ENCODE measurements around the gene OR10A6. TPM values are rescaled to one million over a fixed set of nuclear protein-coding genes. Genes with fewer than 3 reads are reported as not detected.

OR10A6 gene
- total and polyA plus RNA-seq, 2 of the 4 experiments (the other 2 are of a cell fraction), result 0.19 TPM; not detected in 1

DNA sequence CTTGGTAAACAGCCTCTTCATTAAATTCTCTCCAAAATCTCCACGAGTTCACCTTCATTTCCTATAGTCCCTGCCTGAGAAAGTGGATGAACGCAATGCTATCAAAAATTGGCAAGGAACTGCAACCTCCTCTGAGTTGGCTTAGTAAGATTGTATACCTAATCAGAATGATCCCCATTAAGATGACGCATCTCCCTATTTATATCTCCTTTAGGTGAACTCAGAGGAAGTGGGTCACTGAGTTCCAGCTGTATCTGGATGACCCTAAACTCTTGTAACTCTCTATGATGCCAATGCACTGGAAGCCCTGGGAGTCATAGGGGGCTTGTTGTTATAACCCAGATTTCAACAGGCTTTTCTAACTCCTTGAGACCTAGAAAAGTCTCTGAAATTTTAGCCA lies 48.2 kb downstream of the OR10A6 start:
- no TSS peak for BruUV-seq (replicated peaks)

More for the DNA sequence above, 48.2 kb downstream of the OR10A6 start:
- no peak overlapping the region for H4K8ac ChIP-seq (ENCODE audit: low read depth in 2 of 2, low read length in 2 of 2)
- ChIA-PET POLR2A (ENCODE audit: unreplicated experiment) (no interaction called here), CTCF (interaction anchor here (1.2 kb wide), 1 partner anchor 104 kb away, joined by 3 read pairs; the partner anchor contains the start of gene EIF3F)
- H3K9me3 ChIP-seq (ENCODE audit: control insufficient read depth, insufficient read depth, low read length), result no peaks in the 10 kb centered on the region
- TF ChIP-seq CTCF (conservative IDR thresholded peaks at IDR 0.05; ENCODE audit: low read depth, low read length) (no peak), CHD1 (IDR thresholded peaks at IDR 0.05; ENCODE audit: low read depth, low read length) (no peak), RAD21 (IDR thresholded peaks at IDR 0.05; ENCODE audit: low read length) (no peak), RFX5 (IDR thresholded peaks at IDR 0.05; ENCODE audit: low read depth, low read length) (no peak), SMC3 (IDR thresholded peaks at IDR 0.05; ENCODE audit: low read depth, low read length) (no peak), FOS (IDR thresholded peaks at IDR 0.05; ENCODE audit: low read depth, low read length) (no peak), CEBPB (IDR thresholded peaks at IDR 0.05; ENCODE audit: low read depth, low read length) (no peak), RCOR1 (IDR thresholded peaks at IDR 0.05; ENCODE audit: insufficient replicate concordance, low read length) (no peak), NFE2L2 (IDR thresholded peaks at IDR 0.05; ENCODE audit: low read depth, low read length) (no peak), MXI1 (IDR thresholded peaks at IDR 0.05; ENCODE audit: borderline replicate concordance, low read depth, low read length) (no peak), USF2 (IDR thresholded peaks at IDR 0.05; ENCODE audit: low read depth, low read length) (no peak), POLR2A (IDR thresholded peaks at IDR 0.05; ENCODE audit: low read depth, low read length) (no peak), MAFK (IDR thresholded peaks at IDR 0.05; ENCODE audit: low read depth, low read length) (no peak)
- TF ChIP-seq, protein P1, sequence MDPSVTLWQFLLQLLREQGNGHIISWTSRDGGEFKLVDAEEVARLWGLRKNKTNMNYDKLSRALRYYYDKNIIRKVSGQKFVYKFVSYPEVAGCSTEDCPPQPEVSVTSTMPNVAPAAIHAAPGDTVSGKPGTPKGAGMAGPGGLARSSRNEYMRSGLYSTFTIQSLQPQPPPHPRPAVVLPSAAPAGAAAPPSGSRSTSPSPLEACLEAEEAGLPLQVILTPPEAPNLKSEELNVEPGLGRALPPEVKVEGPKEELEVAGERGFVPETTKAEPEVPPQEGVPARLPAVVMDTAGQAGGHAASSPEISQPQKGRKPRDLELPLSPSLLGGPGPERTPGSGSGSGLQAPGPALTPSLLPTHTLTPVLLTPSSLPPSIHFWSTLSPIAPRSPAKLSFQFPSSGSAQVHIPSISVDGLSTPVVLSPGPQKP (IDR thresholded peaks at IDR 0.05; ENCODE audit: borderline replicate concordance, low read depth, low read length), result no peak
- H3K4me1 ChIP-seq (ENCODE audit: control insufficient read depth, insufficient read depth, low read length), result no peaks in the 10 kb centered on the region
- no peak overlapping the region for H2AK9ac ChIP-seq (replicated peaks; ENCODE audit: low read depth, low read length, poor library complexity)
- no peak overlapping the region for H2BK5ac ChIP-seq (ENCODE audit: low read depth, low read length, poor library complexity, severe bottlenecking)
- no peaks in the 10 kb centered on the region; the same call in 1 of the 2 replicates for H3K27me3 ChIP-seq (ENCODE audit: control insufficient read depth, insufficient read depth, low read length)
- dilution Hi-C loops (cut with HindIII; ENCODE audit: low sequenced_read_pairs, unreplicated experiment) (no loop called here), in situ Hi-C loops (cut with MboI; ENCODE audit: low sequenced_read_pairs) (loop anchor here (25.0 kb wide), 1 partner anchor 321 kb away; no protein-coding TSS in a partner anchor), intact Hi-C loops (cut with micrococcal nuclease) (no loop called here)
- H3K4me2 ChIP-seq (ENCODE audit: low read depth, low read length), result no peak overlapping the region
- H3K18ac ChIP-seq (ENCODE audit: low read depth, low read length), result no peak overlapping the region
- no peak for ATAC-seq (ENCODE audit: low read depth)
- no peak overlapping the region for H3K4me3 ChIP-seq (ENCODE audit: insufficient read depth, low read depth, low read length)
- no peak overlapping the region for H2AFZ ChIP-seq (replicated peaks; ENCODE audit: low read length, poor library complexity)
- H3K36me3 ChIP-seq (ENCODE audit: control insufficient read depth, insufficient read depth, low read length), result no peaks in the 10 kb centered on the region
- peak; percentile 60 for DNase-seq
- no peak overlapping the region for H2BK120ac ChIP-seq (ENCODE audit: low read depth, low read length)
- no peaks in the 10 kb centered on the region for H4K20me1 ChIP-seq (ENCODE audit: insufficient read depth, low read length)
- no peak overlapping the region for H4K5ac ChIP-seq (ENCODE audit: low read depth, low read length)
- no peak overlapping the region for H2AK5ac ChIP-seq (ENCODE audit: low read depth, low read length)
- H3K27ac ChIP-seq (ENCODE audit: insufficient read depth, low read length), result no peak overlapping the region
- H2BK20ac ChIP-seq (ENCODE audit: low read depth, low read length), result no peak overlapping the region
- no peak overlapping the region for H3K23ac ChIP-seq (ENCODE audit: low read depth, low read length)
- H2BK15ac ChIP-seq (ENCODE audit: low read depth, low read length), result no peak overlapping the region
- WGBS, 2 experiments (ENCODE audit: extremely low coverage in 2 of 2, insufficient read length in 1 of 2), result no CpG with 5 or more reads among the region's 3 CpGs
- no peak overlapping the region for H3K9ac ChIP-seq (ENCODE audit: low read depth, low read length)
- no peaks in the 10 kb centered on the region for H3K79me1 ChIP-seq (ENCODE audit: low read depth in 1 of 2, low read length in 2 of 2)
- H3K9me1 ChIP-seq (ENCODE audit: insufficient read depth, low read length), result no peaks in the 10 kb centered on the region
- H4K91ac ChIP-seq (ENCODE audit: insufficient read depth, low read depth, low read length), result no peak overlapping the region
- H3K14ac ChIP-seq (replicated peaks; ENCODE audit: low read depth, low read length), result no peak overlapping the region
- H3K56ac ChIP-seq (ENCODE audit: extremely low read depth, insufficient read depth, low read length), result no peak overlapping the region
- H3K4ac ChIP-seq (ENCODE audit: low read depth, low read length), result no peak overlapping the region

Measured in IMR-90 (cell line).